WTC11 (cell line): Measurements from ENCODE around the gene CNPY4. TPM values are rescaled to one million over a fixed set of nuclear protein-coding genes. Genes with fewer than 3 reads are reported as not detected.

Source experiments
- ATAC-seq: fragments of 200-7000 bp; cut with Tn5 transposase; 2 replicates; pipeline ENCODE4 v1.10.0; 2021; ENCODE audit warnings: mild to moderate bottlenecking, moderate library complexity
- CTCF ChIA-PET: fragments of 300-600 bp; sonication (Branson Sonifier 250); formaldehyde crosslinking; loops from one replicate; lab custom pipeline; 2021; ENCODE audit warnings: antibody characterized with exemption; lab: Charles Lee
- POLR2A ChIA-PET: fragments of 350-600 bp; sonication (Branson Sonifier 250); formaldehyde crosslinking; loops from one replicate; lab custom pipeline; 2021; ENCODE audit warnings: antibody characterized with exemption; lab: Charles Lee
- DNase-seq: peaks from one replicate; pipeline ENCODE4 v3.0.0; 2021; ENCODE audit warnings: low spot score
- H3K27ac Mint-ChIP-seq: 2 replicates; pipeline ENCODE4 v1.8.0; 2021; ENCODE audit warnings: mixed read lengths
- H3K27me3 Mint-ChIP-seq: 2 replicates; pipeline ENCODE4 v1.8.0; 2021; ENCODE audit warnings: low read depth, mild to moderate bottlenecking, moderate library complexity, mixed read lengths
- H3K36me3 Mint-ChIP-seq: 2 replicates; pipeline ENCODE4 v1.8.0; 2021; ENCODE audit warnings: mixed read lengths
- H3K4me1 Mint-ChIP-seq: 2 replicates; pipeline ENCODE4 v1.8.0; 2022; ENCODE audit warnings: mixed read lengths
- H3K4me3 Mint-ChIP-seq: 2 replicates; pipeline ENCODE4 v1.8.0; 2021; ENCODE audit warnings: mild to moderate bottlenecking, moderate library complexity, mixed read lengths
- H3K9me3 Mint-ChIP-seq: 2 replicates; pipeline ENCODE4 v1.8.0; 2021; ENCODE audit warnings: mixed read lengths
- CREM ChIP-seq: sonication (generic); formaldehyde crosslinking; IDR thresholded peaks from 2 replicates; pipeline ENCODE4 v1.8.1; 2022; ENCODE audit warnings: mild to moderate bottlenecking, missing genetic modification reagents, moderate library complexity
- NFATC4 ChIP-seq: fragments of 250-450 bp; sonication (Bioruptor Pico); IDR thresholded peaks from 2 replicates; pipeline ENCODE4 v1.9.0; 2021; ENCODE audit warnings: mild to moderate bottlenecking
- OVOL2 ChIP-seq: fragments of 250-450 bp; sonication (Bioruptor Pico); IDR thresholded peaks from 2 replicates; pipeline ENCODE4 v1.9.0; 2021; ENCODE audit warnings: mild to moderate bottlenecking, borderline replicate concordance
- PRRX2 ChIP-seq: fragments of 250-450 bp; sonication (Bioruptor Pico); IDR thresholded peaks from 2 replicates; pipeline ENCODE4 v1.8.0; 2021; ENCODE audit warnings: mild to moderate bottlenecking
- RELA ChIP-seq: sonication (generic); formaldehyde crosslinking; IDR thresholded peaks from 2 replicates; pipeline ENCODE4 v1.8.1; 2022; ENCODE audit warnings: missing genetic modification reagents, mild to moderate bottlenecking, borderline replicate concordance
- SMAD4 ChIP-seq: sonication (generic); formaldehyde crosslinking; IDR thresholded peaks from 2 replicates; pipeline ENCODE4 v1.8.0; 2022; ENCODE audit warnings: mild to moderate bottlenecking, missing genetic modification reagents
- TCF7 ChIP-seq: sonication (generic); formaldehyde crosslinking; IDR thresholded peaks from 2 replicates; pipeline ENCODE4 v1.8.0; 2022; ENCODE audit warnings: mild to moderate bottlenecking, low read depth, missing genetic modification reagents, moderate library complexity
- ZNF121 ChIP-seq: sonication (generic); formaldehyde crosslinking; IDR thresholded peaks from 2 replicates; pipeline ENCODE4 v1.8.0; 2023; ENCODE audit warnings: missing genetic modification reagents
- ZNF138 ChIP-seq: sonication (generic); formaldehyde crosslinking; conservative IDR thresholded peaks from 2 replicates; pipeline ENCODE4 v1.8.1; 2022; ENCODE audit warnings: mild to moderate bottlenecking, moderate library complexity, missing genetic modification reagents
- total RNA-seq: library from RNA; stranded (reverse); gene quantifications from 3 replicates; pipeline ENCODE4 v1.2.3, GENCODE V29; 2021
- TF ChIP-seq, protein P1 (sequence below): sonication (generic); formaldehyde crosslinking; IDR thresholded peaks from 2 replicates; pipeline ENCODE4 v1.8.1; 2022; ENCODE audit warnings: low read depth, mild to moderate bottlenecking, moderate library complexity, missing genetic modification reagents, borderline replicate concordance
- TF ChIP-seq, protein P2 (sequence below): sonication (generic); formaldehyde crosslinking; IDR thresholded peaks from 2 replicates; pipeline ENCODE4 v1.8.0; 2022; ENCODE audit warnings: missing genetic modification reagents
- TF ChIP-seq, protein P3 (sequence below): sonication (generic); formaldehyde crosslinking; IDR thresholded peaks from 2 replicates; pipeline ENCODE4 v1.8.1; 2023; ENCODE audit warnings: mild to moderate bottlenecking, missing genetic modification reagents, moderate library complexity
- TF ChIP-seq, protein P4 (sequence below): sonication (generic); formaldehyde crosslinking; IDR thresholded peaks from 2 replicates; pipeline ENCODE4 v1.8.1; 2022; ENCODE audit warnings: mild to moderate bottlenecking, missing genetic modification reagents, moderate library complexity, borderline replicate concordance
- TF ChIP-seq, protein P5 (sequence below): fragments of 200-600 bp; IDR thresholded peaks from 2 replicates; pipeline ENCODE4 v1.8.0; 2022; ENCODE audit warnings: antibody characterized with exemption
- TF ChIP-seq, protein P6 (sequence below): fragments of 250-450 bp; sonication (Bioruptor Pico); IDR thresholded peaks from 2 replicates; pipeline ENCODE4 v1.8.0; 2021; ENCODE audit warnings: mild to moderate bottlenecking

CNPY4 gene
- total RNA-seq, 1 experiment from 2014 or later: 15.1 TPM

DNA sequence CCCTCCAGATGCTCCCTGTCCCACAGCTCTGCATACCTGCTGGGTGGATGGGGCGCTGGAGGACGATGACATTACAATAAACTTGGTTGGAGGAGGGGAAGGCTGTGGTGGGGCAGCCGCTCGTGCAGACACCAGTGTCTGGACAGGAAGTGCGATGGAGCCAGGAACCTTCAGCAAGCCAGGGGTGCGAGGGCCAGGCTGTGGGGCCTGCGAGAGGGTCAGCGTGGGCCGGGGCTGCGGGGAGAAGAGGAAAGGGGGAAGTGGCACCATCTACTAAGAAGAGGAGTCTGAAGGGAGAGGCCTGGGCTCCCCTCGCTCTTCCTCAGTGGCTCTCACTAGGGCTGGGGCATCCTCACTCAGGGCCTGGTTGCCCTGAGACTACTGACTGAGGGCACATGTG, 11.5 kb upstream of the CNPY4 start:
- no peak for ATAC-seq
- no peaks in the 10 kb centered on the region for H3K27me3 Mint-ChIP-seq
- TF ChIP-seq NFATC4 (CRISPR knock-in tag): no peak
- TF ChIP-seq, protein P1, sequence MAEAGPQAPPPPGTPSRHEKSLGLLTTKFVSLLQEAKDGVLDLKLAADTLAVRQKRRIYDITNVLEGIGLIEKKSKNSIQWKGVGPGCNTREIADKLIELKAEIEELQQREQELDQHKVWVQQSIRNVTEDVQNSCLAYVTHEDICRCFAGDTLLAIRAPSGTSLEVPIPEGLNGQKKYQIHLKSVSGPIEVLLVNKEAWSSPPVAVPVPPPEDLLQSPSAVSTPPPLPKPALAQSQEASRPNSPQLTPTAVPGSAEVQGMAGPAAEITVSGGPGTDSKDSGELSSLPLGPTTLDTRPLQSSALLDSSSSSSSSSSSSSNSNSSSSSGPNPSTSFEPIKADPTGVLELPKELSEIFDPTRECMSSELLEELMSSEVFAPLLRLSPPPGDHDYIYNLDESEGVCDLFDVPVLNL (CRISPR knock-in tag): no peak
- TF ChIP-seq RELA (CRISPR knock-in tag): no peak
- TF ChIP-seq, protein P2, sequence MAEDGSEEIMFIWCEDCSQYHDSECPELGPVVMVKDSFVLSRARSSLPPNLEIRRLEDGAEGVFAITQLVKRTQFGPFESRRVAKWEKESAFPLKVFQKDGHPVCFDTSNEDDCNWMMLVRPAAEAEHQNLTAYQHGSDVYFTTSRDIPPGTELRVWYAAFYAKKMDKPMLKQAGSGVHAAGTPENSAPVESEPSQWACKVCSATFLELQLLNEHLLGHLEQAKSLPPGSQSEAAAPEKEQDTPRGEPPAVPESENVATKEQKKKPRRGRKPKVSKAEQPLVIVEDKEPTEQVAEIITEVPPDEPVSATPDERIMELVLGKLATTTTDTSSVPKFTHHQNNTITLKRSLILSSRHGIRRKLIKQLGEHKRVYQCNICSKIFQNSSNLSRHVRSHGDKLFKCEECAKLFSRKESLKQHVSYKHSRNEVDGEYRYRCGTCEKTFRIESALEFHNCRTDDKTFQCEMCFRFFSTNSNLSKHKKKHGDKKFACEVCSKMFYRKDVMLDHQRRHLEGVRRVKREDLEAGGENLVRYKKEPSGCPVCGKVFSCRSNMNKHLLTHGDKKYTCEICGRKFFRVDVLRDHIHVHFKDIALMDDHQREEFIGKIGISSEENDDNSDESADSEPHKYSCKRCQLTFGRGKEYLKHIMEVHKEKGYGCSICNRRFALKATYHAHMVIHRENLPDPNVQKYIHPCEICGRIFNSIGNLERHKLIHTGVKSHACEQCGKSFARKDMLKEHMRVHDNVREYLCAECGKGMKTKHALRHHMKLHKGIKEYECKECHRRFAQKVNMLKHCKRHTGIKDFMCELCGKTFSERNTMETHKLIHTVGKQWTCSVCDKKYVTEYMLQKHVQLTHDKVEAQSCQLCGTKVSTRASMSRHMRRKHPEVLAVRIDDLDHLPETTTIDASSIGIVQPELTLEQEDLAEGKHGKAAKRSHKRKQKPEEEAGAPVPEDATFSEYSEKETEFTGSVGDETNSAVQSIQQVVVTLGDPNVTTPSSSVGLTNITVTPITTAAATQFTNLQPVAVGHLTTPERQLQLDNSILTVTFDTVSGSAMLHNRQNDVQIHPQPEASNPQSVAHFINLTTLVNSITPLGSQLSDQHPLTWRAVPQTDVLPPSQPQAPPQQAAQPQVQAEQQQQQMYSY: no peak
- TF ChIP-seq, protein P3, sequence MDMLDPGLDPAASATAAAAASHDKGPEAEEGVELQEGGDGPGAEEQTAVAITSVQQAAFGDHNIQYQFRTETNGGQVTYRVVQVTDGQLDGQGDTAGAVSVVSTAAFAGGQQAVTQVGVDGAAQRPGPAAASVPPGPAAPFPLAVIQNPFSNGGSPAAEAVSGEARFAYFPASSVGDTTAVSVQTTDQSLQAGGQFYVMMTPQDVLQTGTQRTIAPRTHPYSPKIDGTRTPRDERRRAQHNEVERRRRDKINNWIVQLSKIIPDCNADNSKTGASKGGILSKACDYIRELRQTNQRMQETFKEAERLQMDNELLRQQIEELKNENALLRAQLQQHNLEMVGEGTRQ (CRISPR knock-in tag): no peak
- no peak for TF ChIP-seq SMAD4 (CRISPR knock-in tag)
- TF ChIP-seq PRRX2 (CRISPR knock-in tag): no peak
- TF ChIP-seq, protein P4, sequence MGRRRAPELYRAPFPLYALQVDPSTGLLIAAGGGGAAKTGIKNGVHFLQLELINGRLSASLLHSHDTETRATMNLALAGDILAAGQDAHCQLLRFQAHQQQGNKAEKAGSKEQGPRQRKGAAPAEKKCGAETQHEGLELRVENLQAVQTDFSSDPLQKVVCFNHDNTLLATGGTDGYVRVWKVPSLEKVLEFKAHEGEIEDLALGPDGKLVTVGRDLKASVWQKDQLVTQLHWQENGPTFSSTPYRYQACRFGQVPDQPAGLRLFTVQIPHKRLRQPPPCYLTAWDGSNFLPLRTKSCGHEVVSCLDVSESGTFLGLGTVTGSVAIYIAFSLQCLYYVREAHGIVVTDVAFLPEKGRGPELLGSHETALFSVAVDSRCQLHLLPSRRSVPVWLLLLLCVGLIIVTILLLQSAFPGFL (CRISPR knock-in tag): no peak
- TF ChIP-seq OVOL2 (CRISPR knock-in tag): no peak
- no peak for TF ChIP-seq ZNF138
- TF ChIP-seq CREM (CRISPR knock-in tag): no peak
- TF ChIP-seq, protein P5, sequence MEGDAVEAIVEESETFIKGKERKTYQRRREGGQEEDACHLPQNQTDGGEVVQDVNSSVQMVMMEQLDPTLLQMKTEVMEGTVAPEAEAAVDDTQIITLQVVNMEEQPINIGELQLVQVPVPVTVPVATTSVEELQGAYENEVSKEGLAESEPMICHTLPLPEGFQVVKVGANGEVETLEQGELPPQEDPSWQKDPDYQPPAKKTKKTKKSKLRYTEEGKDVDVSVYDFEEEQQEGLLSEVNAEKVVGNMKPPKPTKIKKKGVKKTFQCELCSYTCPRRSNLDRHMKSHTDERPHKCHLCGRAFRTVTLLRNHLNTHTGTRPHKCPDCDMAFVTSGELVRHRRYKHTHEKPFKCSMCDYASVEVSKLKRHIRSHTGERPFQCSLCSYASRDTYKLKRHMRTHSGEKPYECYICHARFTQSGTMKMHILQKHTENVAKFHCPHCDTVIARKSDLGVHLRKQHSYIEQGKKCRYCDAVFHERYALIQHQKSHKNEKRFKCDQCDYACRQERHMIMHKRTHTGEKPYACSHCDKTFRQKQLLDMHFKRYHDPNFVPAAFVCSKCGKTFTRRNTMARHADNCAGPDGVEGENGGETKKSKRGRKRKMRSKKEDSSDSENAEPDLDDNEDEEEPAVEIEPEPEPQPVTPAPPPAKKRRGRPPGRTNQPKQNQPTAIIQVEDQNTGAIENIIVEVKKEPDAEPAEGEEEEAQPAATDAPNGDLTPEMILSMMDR: no peak
- TF ChIP-seq, protein P6, sequence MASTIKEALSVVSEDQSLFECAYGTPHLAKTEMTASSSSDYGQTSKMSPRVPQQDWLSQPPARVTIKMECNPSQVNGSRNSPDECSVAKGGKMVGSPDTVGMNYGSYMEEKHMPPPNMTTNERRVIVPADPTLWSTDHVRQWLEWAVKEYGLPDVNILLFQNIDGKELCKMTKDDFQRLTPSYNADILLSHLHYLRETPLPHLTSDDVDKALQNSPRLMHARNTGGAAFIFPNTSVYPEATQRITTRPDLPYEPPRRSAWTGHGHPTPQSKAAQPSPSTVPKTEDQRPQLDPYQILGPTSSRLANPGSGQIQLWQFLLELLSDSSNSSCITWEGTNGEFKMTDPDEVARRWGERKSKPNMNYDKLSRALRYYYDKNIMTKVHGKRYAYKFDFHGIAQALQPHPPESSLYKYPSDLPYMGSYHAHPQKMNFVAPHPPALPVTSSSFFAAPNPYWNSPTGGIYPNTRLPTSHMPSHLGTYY: no peak
- TF ChIP-seq, all 79 proteins: peak for 0
- POLR2A ChIA-PET: no interaction called here
- Mint-ChIP-seq H3K27ac (no peak overlapping the region; the same call in 1 of the 2 replicates), H3K9me3 (no peaks in the 10 kb centered on the region), H3K4me1 (no peaks in the 10 kb centered on the region; the same call in 1 of the 2 replicates), H3K4me3 (no peak overlapping the region), H3K36me3 (peaks cover 57% of the 10 kb centered on the region)
- DNase-seq: no peak
- CTCF ChIA-PET: no interaction called here

DNA sequence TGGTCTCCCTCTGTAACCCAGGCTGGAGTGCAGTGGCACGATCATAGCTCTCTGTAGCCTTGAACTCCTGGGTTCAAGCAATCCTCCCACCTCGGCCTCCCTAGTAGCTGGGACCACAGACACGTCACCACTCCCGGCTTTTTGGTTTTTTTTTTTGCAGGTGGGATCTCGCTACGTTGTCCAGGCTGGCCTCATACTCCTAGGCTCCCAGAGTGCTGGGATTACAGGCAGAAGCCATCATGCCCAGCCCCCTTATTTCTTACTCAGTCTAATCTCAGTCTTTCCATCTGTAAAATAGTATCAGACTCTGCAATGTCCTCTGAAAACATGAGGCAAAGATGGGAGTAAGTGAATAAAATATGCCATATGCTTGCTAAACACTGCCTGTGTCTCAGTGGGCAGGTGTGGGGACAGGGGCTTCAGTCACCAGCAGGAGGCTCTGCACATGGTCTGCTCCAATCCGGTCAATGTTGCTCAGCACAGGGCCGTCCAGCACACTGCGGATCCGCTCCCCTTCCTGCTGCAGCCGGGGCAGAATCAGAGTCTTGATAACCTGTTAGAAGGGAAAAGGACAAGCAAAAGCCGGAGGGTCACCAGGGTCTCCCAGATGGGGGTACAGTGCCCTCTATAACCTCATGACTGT, 9.8 kb upstream of the CNPY4 start:
- ChIA-PET POLR2A (no interaction called here), CTCF (no interaction called here)
- DNase-seq (no peak), ATAC-seq (peak; percentile 61)
- no peaks in the 10 kb centered on the region for H3K9me3 Mint-ChIP-seq
- no peak overlapping the region for H3K27ac Mint-ChIP-seq
- H3K27me3 Mint-ChIP-seq: no peaks in the 10 kb centered on the region
- TF ChIP-seq TCF7: no peak
- TF ChIP-seq ZNF121 (CRISPR knock-in tag): peak; percentile 20; the same call in 1 of the 2 replicates
- no peak overlapping the region for H3K4me3 Mint-ChIP-seq
- H3K4me1 Mint-ChIP-seq: no peaks in the 10 kb centered on the region
- H3K36me3 Mint-ChIP-seq: peaks cover 58% of the 10 kb centered on the region
